Central memory CD8-positive, alpha-beta T cell (primary cell): ENCODE measurements around the gene IL4.
"Not testable (repeated sequence)": the region's sequence is repeated elsewhere in the genome, so short reads cannot be mapped to it uniquely, and the experiment has no call there.

Experiments used
- ATAC-seq: fragments of 150-1000 bp; cut with Tn5 transposase; replicated peaks from 2 replicates; pipeline ENCODE4 v1.10.0; 2022; ENCODE audit warnings: mild to moderate bottlenecking, moderate FRiP score, moderate number of reproducible peaks; ENCODE audit not compliant: poor library complexity, severe bottlenecking; ENCODE audit errors: extremely low read depth
- DNase-seq, 2 donors: peaks; one replicate each; pipeline ENCODE4 v3.0.0; 2021; ENCODE audit warnings: low spot score in 2 of 2
- H3K27ac Mint-ChIP-seq: one replicate; pipeline ENCODE4 v1.8.0; 2022; ENCODE audit warnings: low read depth, mild to moderate bottlenecking, moderate library complexity, mixed read lengths
- H3K27me3 Mint-ChIP-seq: one replicate; pipeline ENCODE4 v1.8.0; 2022; ENCODE audit warnings: mixed read lengths
- H3K36me3 Mint-ChIP-seq: one replicate; pipeline ENCODE4 v1.8.0; 2022; ENCODE audit warnings: mild to moderate bottlenecking, moderate library complexity, mixed read lengths; ENCODE audit not compliant: insufficient read depth
- H3K4me1 Mint-ChIP-seq: one replicate; pipeline ENCODE4 v1.8.0; 2022; ENCODE audit warnings: mixed read lengths
- H3K4me3 Mint-ChIP-seq: one replicate; pipeline ENCODE4 v1.8.0; 2022; ENCODE audit warnings: mild to moderate bottlenecking, moderate library complexity, mixed read lengths
- H3K9me3 Mint-ChIP-seq: one replicate; pipeline ENCODE4 v1.8.0; 2022; ENCODE audit warnings: mixed read lengths

Gene IL4

GRCh38 chr5:132673939-132674630 lies at the start of gene IL4:
IL4 (plus strand) TSS chr5:132673989; CDS start chr5:132674051, 62 bp downstream.
- Mint-ChIP-seq H3K36me3 (peaks cover 2% of the 10 kb centered on the region), H3K27ac (peak within 1 kb of the TSS; percentile 6), H3K27me3 (no peaks in the 10 kb centered on the region), H3K4me3 (peak within 1 kb of the TSS; percentile 60), H3K4me1 (peaks cover 37% of the 10 kb centered on the region), H3K9me3 (no peaks in the 10 kb centered on the region)
- ATAC-seq (peak; percentile 35), DNase-seq (no peak)

GRCh38 chr5:132627470-132627869 lies 46.3 kb upstream of the IL4 start:
- peaks cover 8% of the 10 kb centered on the region for H3K4me1 Mint-ChIP-seq
- H3K9me3 Mint-ChIP-seq = no peaks in the 10 kb centered on the region
- H3K27me3 Mint-ChIP-seq = no peaks in the 10 kb centered on the region
- no peak overlapping the region for H3K4me3 Mint-ChIP-seq
- no peak for ATAC-seq
- peaks cover 15% of the 10 kb centered on the region for H3K36me3 Mint-ChIP-seq
- no peak for DNase-seq
- no peak overlapping the region for H3K27ac Mint-ChIP-seq

GRCh38 chr5:132628814-132629213 lies 45.0 kb upstream of the IL4 start:
- Mint-ChIP-seq H3K9me3 (no peaks in the 10 kb centered on the region), H3K27me3 (no peaks in the 10 kb centered on the region), H3K36me3 (peaks cover 9% of the 10 kb centered on the region), H3K4me1 (peaks cover 8% of the 10 kb centered on the region), H3K27ac (peak overlapping the region; percentile 1), H3K4me3 (peak overlapping the region; percentile 5)
- ATAC-seq (no peak), DNase-seq (no peak)

- Mint-ChIP-seq H3K4me1 (peaks cover 8% of the 10 kb centered on the region), H3K27ac (peak overlapping the region; percentile 1), H3K27me3 (no peaks in the 10 kb centered on the region), H3K9me3 (no peaks in the 10 kb centered on the region), H3K4me3 (peak overlapping the region; percentile 5), H3K36me3 (peaks cover 8% of the 10 kb centered on the region)
- ATAC-seq (no peak), DNase-seq (no peak)
Observed at GRCh38 chr5:132629230-132629944, 44.4 kb upstream of the IL4 start.

- H3K4me1 Mint-ChIP-seq = peaks cover 13% of the 10 kb centered on the region
- not testable (repeated sequence) for DNase-seq, H3K27me3 Mint-ChIP-seq, H3K9me3 Mint-ChIP-seq, H3K4me3 Mint-ChIP-seq, ATAC-seq, H3K27ac Mint-ChIP-seq
- H3K36me3 Mint-ChIP-seq = peaks cover 17% of the 10 kb centered on the region
Observed at GRCh38 chr5:132633587-132633986, 40.2 kb upstream of the IL4 start.

- Mint-ChIP-seq H3K9me3 (no peaks in the 10 kb centered on the region), H3K4me3 (no peak overlapping the region), H3K4me1 (peaks cover 5% of the 10 kb centered on the region), H3K36me3 (peaks cover 26% of the 10 kb centered on the region), H3K27ac (no peak overlapping the region), H3K27me3 (no peaks in the 10 kb centered on the region)
- DNase-seq = no peak
- no peak for ATAC-seq
Observed at GRCh38 chr5:132635873-132636272, 37.9 kb upstream of the IL4 start.

GRCh38 chr5:132637241-132637640 lies 36.5 kb upstream of the IL4 start:
- H3K27me3 Mint-ChIP-seq = no peaks in the 10 kb centered on the region
- peaks cover 5% of the 10 kb centered on the region for H3K4me1 Mint-ChIP-seq
- DNase-seq (no peak), ATAC-seq (no peak)
- H3K36me3 Mint-ChIP-seq = peaks cover 32% of the 10 kb centered on the region
- H3K4me3 Mint-ChIP-seq = no peak overlapping the region
- H3K27ac Mint-ChIP-seq = no peak overlapping the region
- no peaks in the 10 kb centered on the region for H3K9me3 Mint-ChIP-seq

- Mint-ChIP-seq H3K27me3 (no peaks in the 10 kb centered on the region), H3K4me1 (peaks cover 5% of the 10 kb centered on the region)
Observed at GRCh38 chr5:132639706-132640130, 34.1 kb upstream of the IL4 start.

GRCh38 chr5:132640613-132641012 lies 33.2 kb upstream of the IL4 start:
- peaks cover 36% of the 10 kb centered on the region for H3K36me3 Mint-ChIP-seq
- no peak overlapping the region for H3K27ac Mint-ChIP-seq

More at GRCh38 chr5:132639706-132640130, 34.1 kb upstream of the IL4 start:
- H3K4me3 Mint-ChIP-seq = no peak overlapping the region
- peaks cover 36% of the 10 kb centered on the region for H3K36me3 Mint-ChIP-seq
- H3K9me3 Mint-ChIP-seq = no peaks in the 10 kb centered on the region
- DNase-seq = no peak
- no peak overlapping the region for H3K27ac Mint-ChIP-seq
- no peak for ATAC-seq

GRCh38 chr5:132641241-132641723 lies 32.5 kb upstream of the IL4 start:
- no peak for ATAC-seq
- Mint-ChIP-seq H3K36me3 (peaks cover 36% of the 10 kb centered on the region), H3K4me3 (no peak overlapping the region), H3K9me3 (no peaks in the 10 kb centered on the region), H3K27me3 (no peaks in the 10 kb centered on the region), H3K27ac (no peak overlapping the region), H3K4me1 (no peaks in the 10 kb centered on the region)
- no peak for DNase-seq

More at GRCh38 chr5:132640613-132641012, 33.2 kb upstream of the IL4 start:
- DNase-seq (no peak), ATAC-seq (no peak)
- no peak overlapping the region for H3K4me3 Mint-ChIP-seq
- no peaks in the 10 kb centered on the region for H3K27me3 Mint-ChIP-seq
- H3K9me3 Mint-ChIP-seq = no peaks in the 10 kb centered on the region
- peaks cover under 1% of the 10 kb centered on the region for H3K4me1 Mint-ChIP-seq

- ATAC-seq = no peak
- no peaks in the 10 kb centered on the region for H3K9me3 Mint-ChIP-seq
Observed at GRCh38 chr5:132641841-132642240, 31.9 kb upstream of the IL4 start.

GRCh38 chr5:132644177-132644576 lies 29.6 kb upstream of the IL4 start:
- Mint-ChIP-seq H3K27me3 (no peaks in the 10 kb centered on the region), H3K36me3 (peaks cover 20% of the 10 kb centered on the region), H3K27ac (no peak overlapping the region), H3K4me3 (no peak overlapping the region), H3K9me3 (peaks cover 11% of the 10 kb centered on the region), H3K4me1 (no peaks in the 10 kb centered on the region)
- DNase-seq = no peak
- no peak for ATAC-seq

More at GRCh38 chr5:132641841-132642240, 31.9 kb upstream of the IL4 start:
- no peak for DNase-seq
- Mint-ChIP-seq H3K4me3 (no peak overlapping the region), H3K4me1 (no peaks in the 10 kb centered on the region), H3K27me3 (no peaks in the 10 kb centered on the region), H3K27ac (no peak overlapping the region), H3K36me3 (peaks cover 36% of the 10 kb centered on the region)
